Breast epithelium (tissue), 4 donors: ENCODE results near the gene HNMT. TPM values are rescaled to one million over a fixed set of nuclear protein-coding genes. Genes with fewer than 3 reads are reported as not detected.

Source experiments
- DNase-seq, 2 donors: peaks; one replicate each; pipeline ENCODE4 v3.0.0-alpha.2; 2019; ENCODE audit warnings: low spot score in 2 of 2
- H3K27ac ChIP-seq, 2 donors: fragments of 200-600 bp; sonication (generic) in 1 of 2; one replicate each; pipeline ENCODE4 v1.5.1; 2016 to 2019; ENCODE audit warnings: mild to moderate bottlenecking in 1 of 2
- H3K27me3 ChIP-seq, 2 donors: fragments of 200-600 bp; sonication (generic) in 1 of 2; one replicate each; pipeline versions ENCODE4 v1.5.1 to v1.6.0; 2017 to 2019; ENCODE audit warnings: control low read depth in 1 of 2, mild to moderate bottlenecking in 1 of 2
- H3K36me3 ChIP-seq: fragments of 200-600 bp; one replicate; pipeline ENCODE4 v1.5.1; 2019
- H3K4me1 ChIP-seq, 2 donors: fragments of 200-600 bp; sonication (generic); one replicate each; pipeline ENCODE4 v1.5.1; 2016 to 2019; ENCODE audit warnings: control low read depth in 1 of 2
- H3K4me3 ChIP-seq, 3 donors: fragments of 200-600 bp; sonication (generic); 1 replicate in 2 of 3; 2 replicates in 1 of 3; pipeline ENCODE4 v1.5.1; 2016 to 2019; ENCODE audit warnings: mild to moderate bottlenecking in 3 of 3, moderate library complexity in 2 of 3
- H3K9me3 ChIP-seq, 2 donors: fragments of 200-600 bp; sonication (generic) in 1 of 2; one replicate each; pipeline ENCODE4 v1.5.1; 2016 to 2019; ENCODE audit warnings: control low read depth in 1 of 2
- POLR2A ChIP-seq: fragments of 450-650 bp; IDR thresholded peaks from one replicate; pipeline ENCODE4 v1.6.1; 2016; ENCODE audit warnings: antibody characterized with exemption, mild to moderate bottlenecking, moderate library complexity
- POLR2AphosphoS5 ChIP-seq, 3 donors: sonication (generic); formaldehyde crosslinking; IDR thresholded peaks; one replicate each; pipeline ENCODE4 v1.6.1; 2017; ENCODE audit warnings: antibody characterized with exemption in 3 of 3
- intact Hi-C: fragments of 100-400 bp; cut with DNase I; formaldehyde crosslinking; loops from one replicate; pipeline ENCODE4 v1.15.1; 2023; ENCODE audit warnings: low total_unique reads
- total RNA-seq, 3 donors: library from RNA; depleted of rRNA; stranded (reverse); fragments of >200 nt; gene quantifications; one replicate each; pipeline ENCODE4 v1.1.0, GENCODE V29; 2016
- TF ChIP-seq, protein P1 (sequence below), 3 donors: fragments of 450-650 bp; IDR thresholded peaks; one replicate each; pipeline ENCODE4 v1.5.1; 2016 to 2017; ENCODE audit warnings: antibody characterized with exemption in 3 of 3, mild to moderate bottlenecking in 3 of 3, moderate library complexity in 3 of 3

Gene HNMT
- total RNA-seq, 3 donors from 2014 or later, result 94.7 to 174 (median 105) TPM

DNA sequence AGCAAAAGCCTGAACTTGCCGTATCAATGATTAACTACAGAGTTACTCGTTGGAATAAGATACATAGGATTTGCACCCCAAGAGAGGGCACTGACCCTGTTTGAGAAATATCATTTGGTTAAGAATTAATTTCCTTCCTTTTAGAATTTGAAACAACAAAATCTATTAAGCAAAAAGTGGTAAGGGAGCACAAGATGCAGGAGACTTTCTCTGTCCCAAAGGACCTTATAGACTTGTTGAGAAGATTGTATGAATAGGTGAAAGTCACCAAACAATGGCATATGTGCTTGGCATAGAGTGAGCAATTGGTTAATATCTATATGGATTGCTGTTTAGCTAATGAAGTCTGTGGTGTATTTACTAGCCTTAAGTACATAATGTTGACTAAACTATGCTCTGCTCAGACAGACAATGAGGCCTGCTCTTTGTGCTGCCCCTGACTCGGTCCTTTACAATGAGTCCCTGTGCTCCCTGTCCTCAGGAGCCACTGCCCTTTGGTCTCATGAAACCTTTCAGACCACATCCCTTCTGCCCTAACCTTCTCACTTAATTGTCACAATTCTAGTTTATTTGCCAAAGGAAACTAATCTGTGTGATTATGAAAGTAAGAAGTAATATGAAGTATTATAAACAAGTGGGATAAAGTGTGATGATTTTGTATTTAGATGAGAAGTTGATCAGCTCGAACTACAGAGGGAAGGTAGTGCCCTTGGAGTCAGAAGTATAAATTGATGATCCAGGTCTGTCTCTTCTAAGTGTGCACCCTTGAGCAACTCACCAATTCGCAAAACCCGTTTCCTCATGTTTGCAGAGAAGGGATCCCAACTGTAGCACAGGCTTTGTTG lies 21.2 kb upstream of the HNMT start:
- Histone ChIP-seq H3K27me3 (no peaks in the 10 kb centered on the region), H3K4me3 (no peak overlapping the region), H3K36me3 (no peaks in the 10 kb centered on the region), H3K9me3 (no peaks in the 10 kb centered on the region), H3K4me1 (no peaks in the 10 kb centered on the region), H3K27ac (peak overlapping the region in 1 of 2 donors; percentile 45)
- DNase-seq, result no peak
- intact Hi-C loops, result no loop called here
- TF ChIP-seq, protein P1, sequence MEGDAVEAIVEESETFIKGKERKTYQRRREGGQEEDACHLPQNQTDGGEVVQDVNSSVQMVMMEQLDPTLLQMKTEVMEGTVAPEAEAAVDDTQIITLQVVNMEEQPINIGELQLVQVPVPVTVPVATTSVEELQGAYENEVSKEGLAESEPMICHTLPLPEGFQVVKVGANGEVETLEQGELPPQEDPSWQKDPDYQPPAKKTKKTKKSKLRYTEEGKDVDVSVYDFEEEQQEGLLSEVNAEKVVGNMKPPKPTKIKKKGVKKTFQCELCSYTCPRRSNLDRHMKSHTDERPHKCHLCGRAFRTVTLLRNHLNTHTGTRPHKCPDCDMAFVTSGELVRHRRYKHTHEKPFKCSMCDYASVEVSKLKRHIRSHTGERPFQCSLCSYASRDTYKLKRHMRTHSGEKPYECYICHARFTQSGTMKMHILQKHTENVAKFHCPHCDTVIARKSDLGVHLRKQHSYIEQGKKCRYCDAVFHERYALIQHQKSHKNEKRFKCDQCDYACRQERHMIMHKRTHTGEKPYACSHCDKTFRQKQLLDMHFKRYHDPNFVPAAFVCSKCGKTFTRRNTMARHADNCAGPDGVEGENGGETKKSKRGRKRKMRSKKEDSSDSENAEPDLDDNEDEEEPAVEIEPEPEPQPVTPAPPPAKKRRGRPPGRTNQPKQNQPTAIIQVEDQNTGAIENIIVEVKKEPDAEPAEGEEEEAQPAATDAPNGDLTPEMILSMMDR (IDR thresholded peaks at IDR 0.05), result no peak

DNA sequence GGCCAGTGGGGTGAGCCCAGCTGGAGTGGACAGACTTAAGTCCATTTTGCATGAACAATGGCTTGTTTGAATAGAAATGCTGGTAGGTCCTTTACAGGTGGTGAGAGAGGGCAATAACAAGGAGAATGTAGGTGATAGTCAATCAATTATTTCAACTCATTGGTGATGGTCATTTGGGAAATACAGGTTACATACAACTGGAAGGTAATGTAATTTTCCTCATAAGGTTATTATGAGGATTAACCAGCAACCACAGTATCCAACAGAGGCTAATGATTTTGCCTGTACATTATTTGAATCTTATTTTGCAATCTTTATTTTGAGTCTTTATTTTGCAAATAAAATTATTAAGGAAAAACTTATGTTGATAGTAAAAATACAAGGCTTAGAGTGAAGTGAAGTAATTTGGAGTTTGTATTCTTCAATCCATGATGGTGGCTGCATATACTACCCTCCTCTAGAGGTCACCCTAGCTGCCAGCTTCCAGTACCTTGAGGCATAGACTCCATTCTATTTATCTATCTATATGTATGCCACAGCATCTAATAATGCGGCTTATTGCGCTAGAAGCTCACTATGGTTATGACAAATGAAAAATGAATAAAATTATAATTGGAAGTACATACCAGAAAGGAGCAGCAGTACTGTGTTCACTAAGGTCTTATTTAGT lies 20.5 kb upstream of the HNMT start:
- Histone ChIP-seq H3K4me1 (no peaks in the 10 kb centered on the region), H3K27me3 (no peaks in the 10 kb centered on the region), H3K9me3 (no peaks in the 10 kb centered on the region), H3K36me3 (no peaks in the 10 kb centered on the region), H3K4me3 (no peak overlapping the region), H3K27ac (no peak overlapping the region)
- intact Hi-C loops, result no loop called here
- TF ChIP-seq POLR2AphosphoS5 (IDR thresholded peaks at IDR 0.05) (no peak), POLR2A (no peak)
- TF ChIP-seq, protein P1 (IDR thresholded peaks at IDR 0.05), result no peak
- DNase-seq, result no peak

DNA sequence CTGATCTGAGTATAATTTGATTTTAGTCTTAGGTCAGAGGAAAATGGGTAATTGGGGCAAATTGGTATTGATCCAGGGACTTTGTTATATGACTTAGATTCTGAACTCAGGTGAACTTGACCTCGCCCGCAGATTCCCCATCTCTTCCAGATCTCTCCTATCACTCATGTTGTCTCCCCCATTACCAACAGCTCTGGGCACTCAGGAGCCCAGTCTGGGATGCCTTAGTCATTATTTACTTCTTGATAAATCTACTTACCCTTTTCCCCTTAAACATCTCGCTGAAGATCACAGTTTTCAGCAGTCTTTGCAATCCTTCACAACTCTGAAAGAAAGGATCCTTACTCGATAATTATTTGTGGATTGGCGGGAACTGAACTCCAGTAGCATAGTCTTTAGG lies 19.6 kb upstream of the HNMT start:
- intact Hi-C loops, result no loop called here
- H3K4me1 ChIP-seq, result no peaks in the 10 kb centered on the region
- TF ChIP-seq POLR2AphosphoS5 (IDR thresholded peaks at IDR 0.05) (no peak), POLR2A (no peak)
- TF ChIP-seq, protein P1 (IDR thresholded peaks at IDR 0.05), result no peak
- no peaks in the 10 kb centered on the region for H3K36me3 ChIP-seq
- no peak overlapping the region for H3K27ac ChIP-seq
- no peaks in the 10 kb centered on the region for H3K9me3 ChIP-seq
- DNase-seq, result no peak
- H3K4me3 ChIP-seq, result no peak overlapping the region
- no peaks in the 10 kb centered on the region for H3K27me3 ChIP-seq

- intact Hi-C loops, result no loop called here
- no peak for DNase-seq
- H3K9me3 ChIP-seq, result no peaks in the 10 kb centered on the region
- H3K4me1 ChIP-seq, result no peaks in the 10 kb centered on the region
- no peak overlapping the region for H3K27ac ChIP-seq
- no peaks in the 10 kb centered on the region for H3K27me3 ChIP-seq
- no peak for TF ChIP-seq POLR2A
- TF ChIP-seq POLR2AphosphoS5 (IDR thresholded peaks at IDR 0.05), result no peak
- TF ChIP-seq, protein P1 (IDR thresholded peaks at IDR 0.05), result no peak
- no peak overlapping the region for H3K4me3 ChIP-seq
- H3K36me3 ChIP-seq, result no peaks in the 10 kb centered on the region
Measured at GRCh38 chr2:137945229-137945628, 19.0 kb upstream of the HNMT start.

- intact Hi-C loops, result no loop called here
- Histone ChIP-seq H3K27me3 (no peaks in the 10 kb centered on the region), H3K27ac (no peak overlapping the region), H3K36me3 (no peaks in the 10 kb centered on the region), H3K9me3 (no peaks in the 10 kb centered on the region), H3K4me1 (no peaks in the 10 kb centered on the region), H3K4me3 (no peak overlapping the region)
- DNase-seq, result no peak
- TF ChIP-seq POLR2AphosphoS5 (IDR thresholded peaks at IDR 0.05), result no peak
- TF ChIP-seq, protein P1 (IDR thresholded peaks at IDR 0.05), result no peak
- TF ChIP-seq POLR2A, result no peak
Measured at GRCh38 chr2:137946227-137946626, 18.0 kb upstream of the HNMT start.
